Activated CD8-positive, alpha-beta memory T cell treated with anti-CD3 and anti-CD28 coated beads, Interleukin-2, amount 10 ng/mL, durations not matched to agents 7 days and 5 days (primary cell): ENCODE data around the gene ITPR3. TPM values are rescaled to one million over a fixed set of nuclear protein-coding genes. Genes with fewer than 3 reads are reported as not detected.

Source experiments
- ATAC-seq: fragments of 150-1000 bp; cut with Tn5 transposase; one replicate; pipeline ENCODE4 v1.10.0; 2021; ENCODE audit warnings: moderate library complexity
- CTCF ChIA-PET: fragments of 350-600 bp; sonication (Branson Sonifier 250); formaldehyde crosslinking; loops from one replicate; lab custom pipeline; 2021; ENCODE audit warnings: antibody characterized with exemption; lab: Charles Lee
- DNase-seq: peaks from one replicate; pipeline ENCODE4 v3.0.0-alpha.2; 2020
- H3K27ac Mint-ChIP-seq: one replicate; pipeline ENCODE4 v1.8.0; 2021; ENCODE audit warnings: mild to moderate bottlenecking, mixed read lengths
- H3K27me3 Mint-ChIP-seq: one replicate; pipeline ENCODE4 v1.8.0; 2021; ENCODE audit warnings: mixed read lengths
- H3K36me3 Mint-ChIP-seq: one replicate; pipeline ENCODE4 v1.8.0; 2021; ENCODE audit warnings: mild to moderate bottlenecking, mixed read lengths
- H3K4me1 Mint-ChIP-seq: one replicate; pipeline ENCODE4 v1.8.0; 2021; ENCODE audit warnings: mixed read lengths
- H3K4me3 Mint-ChIP-seq: one replicate; pipeline ENCODE4 v1.8.0; 2021; ENCODE audit warnings: mild to moderate bottlenecking, moderate library complexity, mixed read lengths
- H3K9me3 Mint-ChIP-seq: one replicate; pipeline ENCODE4 v1.8.0; 2022; ENCODE audit warnings: low read depth, mixed read lengths
- total RNA-seq, 2 experiments: library from RNA; stranded (reverse); gene quantifications; one replicate each; pipeline ENCODE4 v1.2.3, GENCODE V29; 2021

ITPR3 gene
- total RNA-seq, 2 experiments from 2014 or later: 44.9 to 71.3 TPM

GRCh38 chr6:33723371-33724085, 102.4 kb downstream of the ITPR3 start:
- Mint-ChIP-seq H3K4me3 (no peak overlapping the region), H3K36me3 (no peaks in the 10 kb centered on the region), H3K27ac (no peak overlapping the region), H3K27me3 (peaks cover 58% of the 10 kb centered on the region), H3K4me1 (no peaks in the 10 kb centered on the region), H3K9me3 (no peaks in the 10 kb centered on the region)
- ATAC-seq (no peak), DNase-seq (no peak)
- CTCF ChIA-PET: interaction anchor here (0.7 to 6.2 kb wide), 5 partner anchors 11 to 23 kb away, joined by 3 to 30 read pairs (median 3); partner anchors contain the start of gene UQCC2

GRCh38 chr6:33724102-33725023, 103.2 kb downstream of the ITPR3 start:
- H3K4me3 Mint-ChIP-seq: no peak overlapping the region
- DNase-seq (no peak), ATAC-seq (no peak)

GRCh38 chr6:33725222-33725621, 104.1 kb downstream of the ITPR3 start:
- H3K27me3 Mint-ChIP-seq: peaks cover 56% of the 10 kb centered on the region
- no peak for DNase-seq
- CTCF ChIA-PET: interaction anchor here (1.0 to 6.2 kb wide), 3 partner anchors 13 to 46 kb away, joined by 3 to 30 read pairs (median 3); partner anchors contain the start of gene UQCC2
- no peak for ATAC-seq
- H3K4me1 Mint-ChIP-seq: no peaks in the 10 kb centered on the region
- H3K27ac Mint-ChIP-seq: no peak overlapping the region
- no peak overlapping the region for H3K4me3 Mint-ChIP-seq
- no peaks in the 10 kb centered on the region for H3K36me3 Mint-ChIP-seq
- H3K9me3 Mint-ChIP-seq: no peaks in the 10 kb centered on the region

More at GRCh38 chr6:33724102-33725023, 103.2 kb downstream of the ITPR3 start:
- Mint-ChIP-seq H3K9me3 (no peaks in the 10 kb centered on the region), H3K27ac (no peak overlapping the region), H3K27me3 (peaks cover 60% of the 10 kb centered on the region), H3K4me1 (no peaks in the 10 kb centered on the region), H3K36me3 (no peaks in the 10 kb centered on the region)
- CTCF ChIA-PET: interaction anchor here (0.9 to 6.2 kb wide), 5 partner anchors 12 to 331 kb away, joined by 3 to 30 read pairs (median 3); partner anchors contain the start of gene UQCC2

- Mint-ChIP-seq H3K4me3 (no peak overlapping the region), H3K4me1 (no peaks in the 10 kb centered on the region), H3K27ac (no peak overlapping the region), H3K9me3 (no peaks in the 10 kb centered on the region), H3K27me3 (peaks cover 48% of the 10 kb centered on the region), H3K36me3 (no peaks in the 10 kb centered on the region)
- CTCF ChIA-PET: interaction anchor here (1.0 to 6.2 kb wide), 3 partner anchors 14 to 45 kb away, joined by 3 to 30 read pairs (median 3); partner anchors contain the start of gene UQCC2
- DNase-seq (no peak), ATAC-seq (no peak)
These were observed 105.0 kb downstream of the ITPR3 start for GRCh38 chr6:33725891-33726673.

GRCh38 chr6:33726696-33727095, 105.6 kb downstream of the ITPR3 start:
- CTCF ChIA-PET: interaction anchor here (6.2 kb wide), 1 partner anchor 15 kb away, joined by 30 read pairs; the partner anchor contains the start of gene UQCC2
- Mint-ChIP-seq H3K27ac (no peak overlapping the region), H3K9me3 (no peaks in the 10 kb centered on the region), H3K4me3 (no peak overlapping the region), H3K27me3 (peaks cover 45% of the 10 kb centered on the region), H3K36me3 (no peaks in the 10 kb centered on the region), H3K4me1 (no peaks in the 10 kb centered on the region)
- DNase-seq: no peak
- no peak for ATAC-seq

GRCh38 chr6:33727126-33727525, 106.0 kb downstream of the ITPR3 start:
- no peaks in the 10 kb centered on the region for H3K4me1 Mint-ChIP-seq
- H3K4me3 Mint-ChIP-seq: no peak overlapping the region
- no peak overlapping the region for H3K27ac Mint-ChIP-seq
- CTCF ChIA-PET: interaction anchor here (6.2 kb wide), 1 partner anchor 15 kb away, joined by 30 read pairs; the partner anchor contains the start of gene UQCC2
- no peaks in the 10 kb centered on the region for H3K9me3 Mint-ChIP-seq
- ATAC-seq (no peak), DNase-seq (no peak)
- H3K27me3 Mint-ChIP-seq: peaks cover 41% of the 10 kb centered on the region
- H3K36me3 Mint-ChIP-seq: no peaks in the 10 kb centered on the region

- CTCF ChIA-PET: no interaction called here
- no peak for ATAC-seq
- Mint-ChIP-seq H3K4me1 (no peaks in the 10 kb centered on the region), H3K27me3 (peaks cover 33% of the 10 kb centered on the region), H3K9me3 (no peaks in the 10 kb centered on the region), H3K4me3 (no peak overlapping the region), H3K36me3 (no peaks in the 10 kb centered on the region), H3K27ac (no peak overlapping the region)
- no peak for DNase-seq
These were observed 106.8 kb downstream of the ITPR3 start for GRCh38 chr6:33727932-33728331.

- H3K4me1 Mint-ChIP-seq: no peaks in the 10 kb centered on the region
- ATAC-seq (no peak), DNase-seq (no peak)
- H3K27ac Mint-ChIP-seq: no peak overlapping the region
- H3K9me3 Mint-ChIP-seq: no peaks in the 10 kb centered on the region
- no peak overlapping the region for H3K4me3 Mint-ChIP-seq
- peaks cover 27% of the 10 kb centered on the region for H3K27me3 Mint-ChIP-seq
- H3K36me3 Mint-ChIP-seq: no peaks in the 10 kb centered on the region
- CTCF ChIA-PET: no interaction called here
These were observed 107.3 kb downstream of the ITPR3 start for GRCh38 chr6:33728438-33728837.

GRCh38 chr6:33729059-33729458, 107.9 kb downstream of the ITPR3 start:
- no peaks in the 10 kb centered on the region for H3K36me3 Mint-ChIP-seq
- ATAC-seq: no peak
- H3K9me3 Mint-ChIP-seq: no peaks in the 10 kb centered on the region
- no peak overlapping the region for H3K4me3 Mint-ChIP-seq
- CTCF ChIA-PET: no interaction called here
- H3K4me1 Mint-ChIP-seq: no peaks in the 10 kb centered on the region
- no peak for DNase-seq
- peaks cover 21% of the 10 kb centered on the region for H3K27me3 Mint-ChIP-seq
- no peak overlapping the region for H3K27ac Mint-ChIP-seq

- Mint-ChIP-seq H3K27ac (no peak overlapping the region), H3K27me3 (peaks cover 10% of the 10 kb centered on the region), H3K4me3 (no peak overlapping the region), H3K9me3 (no peaks in the 10 kb centered on the region), H3K36me3 (no peaks in the 10 kb centered on the region), H3K4me1 (no peaks in the 10 kb centered on the region)
- no peak for DNase-seq
- no peak for ATAC-seq
- CTCF ChIA-PET: interaction anchor here (1.0 kb wide), 1 partner anchor 14 kb away, joined by 4 read pairs; no protein-coding TSS in a partner anchor
These were observed 109.5 kb downstream of the ITPR3 start for GRCh38 chr6:33730611-33731010.

- ATAC-seq (no peak), DNase-seq (no peak)
- H3K9me3 Mint-ChIP-seq: no peaks in the 10 kb centered on the region
- no peaks in the 10 kb centered on the region for H3K36me3 Mint-ChIP-seq
- H3K4me3 Mint-ChIP-seq: no peak overlapping the region
- H3K27ac Mint-ChIP-seq: no peak overlapping the region
- CTCF ChIA-PET: interaction anchor here (0.8 to 1.0 kb wide), 2 partner anchors 13 to 20 kb away, joined by 4 read pairs; partner anchors contain the start of gene UQCC2
- H3K27me3 Mint-ChIP-seq: peaks cover 8% of the 10 kb centered on the region
- H3K4me1 Mint-ChIP-seq: no peaks in the 10 kb centered on the region
These were observed 109.9 kb downstream of the ITPR3 start for GRCh38 chr6:33731035-33731434.

- Mint-ChIP-seq H3K9me3 (no peaks in the 10 kb centered on the region), H3K36me3 (no peaks in the 10 kb centered on the region), H3K4me1 (no peaks in the 10 kb centered on the region), H3K4me3 (no peak overlapping the region), H3K27me3 (peaks cover 4% of the 10 kb centered on the region), H3K27ac (no peak overlapping the region)
- no peak for DNase-seq
- CTCF ChIA-PET: interaction anchor here (0.6 to 1.0 kb wide), 3 partner anchors 13 to 37 kb away, joined by 3 to 4 read pairs (median 4); partner anchors contain the start of gene UQCC2
- no peak for ATAC-seq
These were observed 110.7 kb downstream of the ITPR3 start for GRCh38 chr6:33731751-33732282.
